ENCODE results near the gene C2CD4A. TPM values are rescaled to one million over a fixed set of nuclear protein-coding genes. Genes with fewer than 3 reads are reported as not detected.
A peak's percentile ranks its signal among the peaks of the same experiment; 100 is the strongest.

Gene C2CD4A
- total RNA-seq, 4 donors from 2014 or later = 0.18 to 1.8 (median 0.19) TPM

DNA sequence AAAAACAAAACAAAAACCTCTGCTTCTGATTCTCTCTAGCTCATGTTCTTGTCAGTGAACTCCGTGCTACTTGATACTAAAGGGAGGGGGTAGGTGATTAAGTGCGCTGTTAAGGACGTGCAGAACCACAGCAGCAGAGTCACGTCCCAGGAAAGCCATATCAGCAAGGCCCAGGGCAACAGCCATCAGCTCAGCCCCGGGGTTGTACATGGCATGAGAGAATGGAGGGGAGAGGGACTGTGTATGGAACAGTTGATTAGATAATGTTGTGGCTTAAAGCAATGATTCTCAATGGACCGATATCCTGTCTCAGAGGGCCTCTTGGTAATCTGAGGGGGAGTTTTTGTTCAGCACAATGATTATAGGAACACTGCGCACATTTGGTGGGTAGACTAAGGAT, 27.6 kb downstream of the C2CD4A start:
- no peak for DNase-seq
- H3K9me3 ChIP-seq = no peaks in the 10 kb centered on the region
- H3K36me3 ChIP-seq = no peaks in the 10 kb centered on the region
- no peaks in the 10 kb centered on the region for H3K4me1 ChIP-seq
- intact Hi-C loops (cut with DNase I) = no loop called here
- no peak overlapping the region for H3K27ac ChIP-seq
- TF ChIP-seq, protein P1, sequence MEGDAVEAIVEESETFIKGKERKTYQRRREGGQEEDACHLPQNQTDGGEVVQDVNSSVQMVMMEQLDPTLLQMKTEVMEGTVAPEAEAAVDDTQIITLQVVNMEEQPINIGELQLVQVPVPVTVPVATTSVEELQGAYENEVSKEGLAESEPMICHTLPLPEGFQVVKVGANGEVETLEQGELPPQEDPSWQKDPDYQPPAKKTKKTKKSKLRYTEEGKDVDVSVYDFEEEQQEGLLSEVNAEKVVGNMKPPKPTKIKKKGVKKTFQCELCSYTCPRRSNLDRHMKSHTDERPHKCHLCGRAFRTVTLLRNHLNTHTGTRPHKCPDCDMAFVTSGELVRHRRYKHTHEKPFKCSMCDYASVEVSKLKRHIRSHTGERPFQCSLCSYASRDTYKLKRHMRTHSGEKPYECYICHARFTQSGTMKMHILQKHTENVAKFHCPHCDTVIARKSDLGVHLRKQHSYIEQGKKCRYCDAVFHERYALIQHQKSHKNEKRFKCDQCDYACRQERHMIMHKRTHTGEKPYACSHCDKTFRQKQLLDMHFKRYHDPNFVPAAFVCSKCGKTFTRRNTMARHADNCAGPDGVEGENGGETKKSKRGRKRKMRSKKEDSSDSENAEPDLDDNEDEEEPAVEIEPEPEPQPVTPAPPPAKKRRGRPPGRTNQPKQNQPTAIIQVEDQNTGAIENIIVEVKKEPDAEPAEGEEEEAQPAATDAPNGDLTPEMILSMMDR (IDR thresholded peaks at IDR 0.05) = no peak
- TF ChIP-seq POLR2A (IDR thresholded peaks at IDR 0.05) = no peak
- H3K4me3 ChIP-seq = no peak overlapping the region
- peaks cover 0 to 19% (median 0%) of the 10 kb centered on the region in 4 donors for H3K27me3 ChIP-seq
- WGBS, 2 donors = 80 to 83% methylated on average over 7 of the region's 7 CpGs

DNA sequence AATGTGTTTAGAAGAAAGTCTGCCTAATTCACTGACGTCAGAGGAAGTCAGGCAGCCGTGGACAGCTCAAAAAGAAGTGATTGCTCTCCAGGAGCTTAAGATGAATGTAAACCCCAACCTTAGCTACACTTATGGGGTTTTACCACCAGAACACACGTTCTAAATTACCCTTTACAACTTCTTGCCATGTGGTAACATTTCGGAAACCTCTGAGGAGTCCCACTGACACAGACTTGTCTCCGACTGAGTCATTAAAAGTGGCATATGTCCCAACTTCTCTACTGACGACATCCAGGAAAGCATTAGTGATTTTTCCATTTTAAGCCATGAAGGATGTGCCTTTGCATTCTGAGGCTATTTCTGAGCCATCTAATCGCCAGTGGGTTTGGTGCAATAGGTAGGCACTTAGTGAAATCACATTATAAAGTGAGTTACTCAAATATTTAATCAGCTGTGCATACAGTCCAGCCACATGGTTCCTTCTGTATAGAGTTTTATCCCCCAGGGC, 32.4 kb downstream of the C2CD4A start:
- Histone ChIP-seq H3K4me3 (no peak overlapping the region), H3K27ac (peak overlapping the region in 1 of 4 donors; percentile 16), H3K36me3 (no peaks in the 10 kb centered on the region), H3K9me3 (no peaks in the 10 kb centered on the region), H3K4me1 (no peaks in the 10 kb centered on the region), H3K27me3 (peaks cover 0 to 21% (median 0%) of the 10 kb centered on the region in 4 donors)
- WGBS, 2 donors = 36 to 40% methylated on average over 7 of the region's 7 CpGs
- intact Hi-C loops (cut with DNase I) = no loop called here
- DNase-seq = no peak
- TF ChIP-seq, protein P1 (IDR thresholded peaks at IDR 0.05) = no peak
- no peak for TF ChIP-seq POLR2A (IDR thresholded peaks at IDR 0.05)

DNA sequence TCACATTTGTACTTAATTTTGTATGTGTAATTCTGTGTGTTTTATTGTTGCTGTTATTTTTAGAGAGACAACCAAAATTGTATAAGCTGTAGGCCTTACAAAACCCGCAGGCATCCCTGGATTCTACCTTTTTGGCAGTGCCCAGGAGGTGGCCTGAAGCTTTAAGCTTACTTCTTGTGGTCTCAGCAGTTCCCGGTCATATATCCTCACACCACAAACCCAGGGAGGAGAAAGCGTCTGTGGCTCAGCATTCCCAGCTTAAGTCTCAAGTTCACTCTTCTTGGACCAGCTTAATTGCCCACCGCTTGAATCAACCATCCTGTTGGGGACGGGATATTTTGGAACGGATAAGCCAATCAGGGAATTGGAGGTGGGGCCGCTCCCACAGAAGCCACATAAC, 36.7 kb downstream of the C2CD4A start:
- H3K36me3 ChIP-seq = no peaks in the 10 kb centered on the region
- WGBS, 2 donors = 91 to 94% methylated on average over 4 to 6 of the region's 7 CpGs
- DNase-seq = no peak

DNA sequence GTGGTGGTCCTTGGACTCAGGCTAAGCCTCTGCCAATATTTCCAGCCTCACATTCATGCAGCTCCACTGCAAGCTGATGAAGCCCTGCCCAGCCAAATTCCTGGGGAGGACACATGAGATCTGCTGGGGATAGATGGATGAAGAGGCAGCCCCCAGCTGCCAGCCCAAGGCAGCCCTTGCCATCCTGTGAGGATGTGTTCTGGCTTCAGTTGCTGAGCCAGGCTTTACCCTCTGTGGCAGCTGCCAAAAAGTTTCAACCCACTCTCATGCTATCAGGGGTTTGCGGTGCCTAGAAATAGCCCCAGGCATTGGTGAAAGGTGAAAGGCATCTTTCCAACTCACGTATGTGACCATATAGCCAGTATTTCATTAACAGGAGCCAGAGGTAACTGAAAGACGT, 37.6 kb downstream of the C2CD4A start:
- Histone ChIP-seq H3K4me3 (no peak overlapping the region), H3K9me3 (no peaks in the 10 kb centered on the region), H3K36me3 (no peaks in the 10 kb centered on the region), H3K27me3 (peaks cover 0 to 1% (median 0%) of the 10 kb centered on the region in 4 donors), H3K27ac (no peak overlapping the region), H3K4me1 (peaks cover 0 to under 1% (median 0%) of the 10 kb centered on the region in 3 donors)
- no peak for DNase-seq
- WGBS, 2 donors = 55 to 62% methylated on average over 3 of the region's 3 CpGs
- intact Hi-C loops (cut with DNase I) = no loop called here
- TF ChIP-seq POLR2A (IDR thresholded peaks at IDR 0.05) = no peak
- TF ChIP-seq, protein P1 (IDR thresholded peaks at IDR 0.05) = no peak

More for the DNA sequence above, 36.7 kb downstream of the C2CD4A start:
- no peak overlapping the region for H3K27ac ChIP-seq
- intact Hi-C loops (cut with DNase I) = no loop called here
- peaks cover 0 to 6% (median 0%) of the 10 kb centered on the region in 4 donors for H3K27me3 ChIP-seq
- H3K4me3 ChIP-seq = no peak overlapping the region
- TF ChIP-seq, protein P1 (IDR thresholded peaks at IDR 0.05) = no peak
- TF ChIP-seq POLR2A (IDR thresholded peaks at IDR 0.05) = no peak
- no peaks in the 10 kb centered on the region for H3K4me1 ChIP-seq
- H3K9me3 ChIP-seq = no peaks in the 10 kb centered on the region

DNA sequence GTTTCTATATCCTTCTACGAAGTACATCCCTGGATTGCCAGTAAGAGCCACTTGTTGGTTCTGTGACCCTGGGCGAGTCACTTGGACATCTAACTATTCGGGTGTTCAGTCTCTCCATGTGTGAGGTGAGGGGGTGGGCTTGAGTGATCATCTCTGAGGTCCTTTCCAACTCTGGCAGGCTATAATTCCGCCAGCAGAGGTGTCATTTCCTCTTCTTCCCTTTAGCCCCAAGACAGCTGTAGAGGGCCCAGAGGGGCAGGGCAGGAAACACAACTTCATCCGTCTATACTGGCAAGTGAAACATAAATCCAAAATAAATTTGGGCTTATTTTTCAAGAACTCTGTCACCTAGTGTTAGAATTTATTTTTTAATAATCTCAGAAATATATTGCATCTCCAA, 38.1 kb downstream of the C2CD4A start:
- WGBS, 2 donors = 63 to 79% methylated on average over 5 of the region's 5 CpGs
- H3K4me1 ChIP-seq = peaks cover 0 to 5% (median 1%) of the 10 kb centered on the region in 3 donors
- no peaks in the 10 kb centered on the region for H3K36me3 ChIP-seq
- no peak for DNase-seq
- intact Hi-C loops (cut with DNase I) = no loop called here
- H3K4me3 ChIP-seq = no peak overlapping the region
- no peak for TF ChIP-seq POLR2A (IDR thresholded peaks at IDR 0.05)
- TF ChIP-seq, protein P1 (IDR thresholded peaks at IDR 0.05) = no peak
- no peak overlapping the region for H3K27ac ChIP-seq
- H3K27me3 ChIP-seq = no peaks in the 10 kb centered on the region
- no peaks in the 10 kb centered on the region for H3K9me3 ChIP-seq

All from esophagus squamous epithelium (tissue), 5 donors.